Choroid plexus epithelial cell (primary cell): ENCODE results near the gene TASL.

Experiments
- DNase-seq: peaks from one replicate; pipeline ENCODE4 v3.0.0-alpha.2; 2010; ENCODE audit warnings: low read depth
- H3K4me3 ChIP-seq: 2 replicates; pipeline ENCODE4 v1.5.1; 2011; ENCODE audit warnings: low read depth, mild to moderate bottlenecking, control low read depth, low read length, moderate library complexity
- TF ChIP-seq, protein P1 (sequence below): conservative IDR thresholded peaks from 2 replicates; pipeline ENCODE4 v1.5.1; 2011; ENCODE audit warnings: low read depth, mild to moderate bottlenecking, control low read depth, inconsistent platforms, low read length, moderate library complexity

The TASL gene

DNA sequence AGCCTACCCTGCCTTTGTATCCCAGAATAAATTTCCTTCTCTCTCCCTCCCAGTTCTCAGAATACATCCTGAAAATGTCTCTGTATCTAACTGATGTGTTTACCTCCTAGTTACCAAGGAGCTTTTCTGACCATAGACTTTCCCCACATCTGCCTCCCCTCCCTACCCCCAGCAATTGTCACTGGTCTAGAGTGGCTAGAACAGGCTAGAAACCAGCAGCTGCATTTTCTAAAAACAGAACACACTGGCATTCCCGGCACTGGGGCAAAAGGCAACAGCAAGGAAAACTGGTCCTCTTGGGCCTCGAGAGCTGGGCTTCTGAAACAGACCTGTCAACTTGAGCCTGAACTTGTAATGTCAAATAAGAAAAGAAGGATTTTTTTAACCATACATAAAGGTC, 16.4 kb downstream of the TASL start:
- DNase-seq = no peak

GRCh38 chrX:30538271-30538670, 39.3 kb downstream of the TASL start:
- TF ChIP-seq, protein P1, sequence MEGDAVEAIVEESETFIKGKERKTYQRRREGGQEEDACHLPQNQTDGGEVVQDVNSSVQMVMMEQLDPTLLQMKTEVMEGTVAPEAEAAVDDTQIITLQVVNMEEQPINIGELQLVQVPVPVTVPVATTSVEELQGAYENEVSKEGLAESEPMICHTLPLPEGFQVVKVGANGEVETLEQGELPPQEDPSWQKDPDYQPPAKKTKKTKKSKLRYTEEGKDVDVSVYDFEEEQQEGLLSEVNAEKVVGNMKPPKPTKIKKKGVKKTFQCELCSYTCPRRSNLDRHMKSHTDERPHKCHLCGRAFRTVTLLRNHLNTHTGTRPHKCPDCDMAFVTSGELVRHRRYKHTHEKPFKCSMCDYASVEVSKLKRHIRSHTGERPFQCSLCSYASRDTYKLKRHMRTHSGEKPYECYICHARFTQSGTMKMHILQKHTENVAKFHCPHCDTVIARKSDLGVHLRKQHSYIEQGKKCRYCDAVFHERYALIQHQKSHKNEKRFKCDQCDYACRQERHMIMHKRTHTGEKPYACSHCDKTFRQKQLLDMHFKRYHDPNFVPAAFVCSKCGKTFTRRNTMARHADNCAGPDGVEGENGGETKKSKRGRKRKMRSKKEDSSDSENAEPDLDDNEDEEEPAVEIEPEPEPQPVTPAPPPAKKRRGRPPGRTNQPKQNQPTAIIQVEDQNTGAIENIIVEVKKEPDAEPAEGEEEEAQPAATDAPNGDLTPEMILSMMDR = no peak
- H3K4me3 ChIP-seq = no peak overlapping the region
- no peak for DNase-seq

More for the DNA sequence above, 16.4 kb downstream of the TASL start:
- H3K4me3 ChIP-seq = no peak overlapping the region
- TF ChIP-seq, protein P1 = no peak

GRCh38 chrX:30533835-30534234, 43.7 kb downstream of the TASL start:
- DNase-seq = peak; percentile 5
- no peak overlapping the region for H3K4me3 ChIP-seq
- TF ChIP-seq, protein P1 = no peak

DNA sequence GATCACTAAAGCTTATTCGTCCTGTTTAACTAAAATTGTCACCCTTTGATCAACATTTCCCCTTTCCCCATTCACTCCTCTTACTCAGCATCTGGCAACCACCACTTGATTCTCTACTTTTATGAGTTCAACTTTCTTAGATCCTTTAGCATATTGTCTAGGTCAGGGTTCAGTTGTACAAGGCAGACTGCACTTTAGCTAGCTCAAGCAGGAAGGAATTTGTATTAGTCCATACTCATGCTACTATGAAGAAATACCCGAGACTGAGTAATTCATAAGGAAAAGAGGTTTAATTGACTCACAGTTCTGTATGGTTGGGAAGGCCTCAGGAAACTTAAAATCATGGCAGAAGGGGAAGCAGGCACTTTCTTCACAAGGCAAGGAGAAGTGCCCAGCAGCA, 44.3 kb downstream of the TASL start:
- H3K4me3 ChIP-seq = no peak overlapping the region
- peak; percentile 70 for DNase-seq

DNA sequence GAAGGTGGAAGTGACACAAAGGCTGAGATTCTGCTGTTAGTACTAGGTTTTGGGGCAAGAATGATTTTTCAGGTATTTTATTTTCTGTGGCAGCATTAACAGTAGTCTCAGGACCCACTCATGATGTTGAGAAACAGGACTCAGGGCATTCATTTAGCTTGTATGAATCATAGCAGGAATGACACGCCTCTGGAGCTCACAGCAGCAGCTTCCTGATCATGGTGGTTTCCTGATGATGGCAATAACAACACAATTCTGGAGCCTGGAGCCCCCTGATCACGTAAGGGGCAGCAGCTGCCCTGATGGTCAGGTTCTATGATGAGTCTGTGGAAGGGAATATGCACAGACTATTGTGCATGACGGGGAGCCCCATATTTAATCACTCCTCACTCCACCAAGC, 47.0 kb downstream of the TASL start:
- H3K4me3 ChIP-seq = no peak overlapping the region
- TF ChIP-seq, protein P1 = no peak
- peak; percentile 58 for DNase-seq

More for the DNA sequence above, 44.3 kb downstream of the TASL start:
- TF ChIP-seq, protein P1 = no peak

GRCh38 chrX:30525732-30526131, 51.8 kb downstream of the TASL start:
- no peak for DNase-seq
- TF ChIP-seq, protein P1 = no peak
- H3K4me3 ChIP-seq = no peak overlapping the region

DNA sequence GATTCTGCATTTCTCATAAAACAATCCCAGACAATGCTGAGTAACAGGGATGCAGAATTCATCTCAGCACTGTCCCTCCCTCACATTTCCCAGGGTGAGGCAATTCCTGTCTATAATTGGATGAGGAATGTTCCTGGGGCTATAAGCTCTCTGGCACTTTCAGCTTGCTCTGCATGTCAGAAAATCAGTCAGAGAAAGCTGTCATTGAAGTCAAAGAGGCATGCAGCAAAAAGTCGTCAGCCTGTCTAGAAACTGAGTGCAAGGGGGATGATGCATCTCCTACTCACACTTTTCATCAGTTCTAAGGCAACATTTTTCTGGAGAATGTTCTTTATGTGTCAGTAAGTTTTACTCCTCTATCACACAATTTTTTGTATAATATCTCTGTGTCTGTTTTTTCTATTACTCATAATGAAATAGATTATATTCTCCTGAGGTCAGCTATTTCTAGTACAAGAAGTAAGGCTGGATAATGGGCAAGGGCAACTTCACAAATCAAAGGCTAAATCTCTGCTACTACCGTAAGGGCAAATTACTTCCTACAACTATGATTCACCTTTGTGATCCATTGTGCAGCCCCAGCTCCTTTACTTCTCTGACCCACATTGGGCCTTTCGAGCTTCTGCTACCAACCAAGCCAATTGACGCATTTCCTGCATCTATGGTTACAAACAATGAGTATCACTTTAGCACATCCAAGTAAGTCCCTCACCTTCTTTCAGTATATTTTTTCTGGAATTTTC, 56.0 kb downstream of the TASL start:
- DNase-seq = peak; percentile 15
- TF ChIP-seq, protein P1 = no peak

More for the DNA sequence above, 56.0 kb downstream of the TASL start:
- H3K4me3 ChIP-seq = no peak overlapping the region
